Liver (tissue), 9 donors: ENCODE measurements around the gene HIBADH. TPM values are rescaled to one million over a fixed set of nuclear protein-coding genes. Genes with fewer than 3 reads are reported as not detected.

Experiments
- DNase-seq: peaks from one replicate; pipeline ENCODE4 v3.0.0-alpha.2; 2017; ENCODE audit warnings: low spot score
- H3K27ac ChIP-seq, 2 donors: one replicate each; pipeline ENCODE4 v1.7.0; 2013; ENCODE audit warnings: inconsistent platforms in 2 of 2, low read length in 2 of 2, control low read depth in 1 of 2, low read depth in 1 of 2, mild to moderate bottlenecking in 1 of 2
- H3K27me3 ChIP-seq, 4 donors: one replicate each; pipeline versions ENCODE4 v1.6.1 to v1.7.0; 2013; ENCODE audit warnings: low read length in 3 of 4, inconsistent platforms in 1 of 4, mild to moderate bottlenecking in 1 of 4, moderate library complexity in 1 of 4; ENCODE audit not compliant: control insufficient read depth in 4 of 4, insufficient read depth in 4 of 4
- H3K36me3 ChIP-seq, 4 donors: one replicate each; pipeline versions ENCODE4 v1.6.1 to v1.7.0; 2013; ENCODE audit warnings: low read length in 3 of 4, mild to moderate bottlenecking in 3 of 4, low read depth in 1 of 4, moderate library complexity in 1 of 4; ENCODE audit not compliant: control insufficient read depth in 4 of 4, insufficient read depth in 3 of 4
- H3K4me1 ChIP-seq, 4 donors: one replicate each; pipeline versions ENCODE4 v1.6.1 to v1.7.0; 2013; ENCODE audit warnings: low read length in 3 of 4, mild to moderate bottlenecking in 3 of 4, moderate library complexity in 1 of 4; ENCODE audit not compliant: control insufficient read depth in 4 of 4, insufficient read depth in 4 of 4
- H3K4me3 ChIP-seq, 3 donors: one replicate each; pipeline versions ENCODE4 v1.6.1 to v1.7.0; 2013; ENCODE audit warnings: low read length in 3 of 3, control low read depth in 1 of 3, low read depth in 1 of 3, mild to moderate bottlenecking in 1 of 3
- H3K9ac ChIP-seq, 2 donors: one replicate each; pipeline ENCODE4 v1.7.0; 2013; ENCODE audit warnings: low read length in 2 of 2, mild to moderate bottlenecking in 2 of 2, moderate library complexity in 2 of 2, control low read depth in 1 of 2, low read depth in 1 of 2
- H3K9me3 ChIP-seq, 4 donors: one replicate each; pipeline versions ENCODE4 v1.6.1 to v1.7.0; 2013; ENCODE audit warnings: low read length in 3 of 4; ENCODE audit not compliant: control insufficient read depth in 4 of 4
- CTCF ChIP-seq: fragments of 150-350 bp; IDR thresholded peaks from 2 replicates; pipeline ENCODE4 v1.5.1; 2017; ENCODE audit warnings: improper control_type of control experiment, low read depth, low read length; ENCODE audit not compliant: missing input control
- EGR1 ChIP-seq, 2 donors: IDR thresholded peaks; 2 replicates each; pipeline ENCODE4 v1.6.1; 2016 to 2018; ENCODE audit warnings: antibody characterized with exemption in 2 of 2, low read depth in 2 of 2
- FOXA1 ChIP-seq: IDR thresholded peaks from 2 replicates; pipeline ENCODE4 v1.6.1; 2016; ENCODE audit warnings: antibody characterized with exemption
- FOXA2 ChIP-seq: IDR thresholded peaks from 2 replicates; pipeline ENCODE4 v1.6.1; 2016; ENCODE audit warnings: antibody characterized with exemption
- GABPA ChIP-seq, 2 donors: IDR thresholded peaks in 1 of 2; conservative IDR thresholded peaks in 1 of 2; 2 replicates each; pipeline ENCODE4 v1.6.1; 2016; ENCODE audit warnings: antibody characterized with exemption in 2 of 2, mild to moderate bottlenecking in 1 of 2, moderate library complexity in 1 of 2
- HNF4A ChIP-seq, 2 donors: conservative IDR thresholded peaks; 2 replicates each; pipeline ENCODE4 v1.6.1; 2016; ENCODE audit warnings: antibody characterized with exemption in 2 of 2, mild to moderate bottlenecking in 2 of 2
- HNF4G ChIP-seq: IDR thresholded peaks from 2 replicates; pipeline ENCODE4 v1.6.1; 2016; ENCODE audit warnings: antibody characterized with exemption
- JUND ChIP-seq, 2 donors: IDR thresholded peaks; 2 replicates each; pipeline ENCODE4 v1.6.1; 2016; ENCODE audit warnings: antibody characterized with exemption in 2 of 2
- NR2F2 ChIP-seq: IDR thresholded peaks from 2 replicates; pipeline ENCODE4 v1.6.1; 2016; ENCODE audit warnings: antibody characterized with exemption
- RAD21 ChIP-seq, 2 donors: IDR thresholded peaks; 2 replicates each; pipeline ENCODE4 v1.6.1; 2016; ENCODE audit warnings: antibody characterized with exemption in 2 of 2, mild to moderate bottlenecking in 2 of 2
- REST ChIP-seq: IDR thresholded peaks from 2 replicates; pipeline ENCODE4 v1.6.1; 2016; ENCODE audit warnings: antibody characterized with exemption, mild to moderate bottlenecking
- RXRA ChIP-seq, 2 donors: IDR thresholded peaks; 2 replicates each; pipeline ENCODE4 v1.6.1; 2017 to 2018; ENCODE audit warnings: antibody characterized with exemption in 2 of 2, mild to moderate bottlenecking in 1 of 2
- SP1 ChIP-seq: IDR thresholded peaks from 2 replicates; pipeline ENCODE4 v1.6.1; 2018; ENCODE audit warnings: antibody characterized with exemption, mild to moderate bottlenecking
- TAF1 ChIP-seq: conservative IDR thresholded peaks from 2 replicates; pipeline ENCODE4 v1.6.1; 2016; ENCODE audit warnings: antibody characterized with exemption, mild to moderate bottlenecking
- YY1 ChIP-seq: IDR thresholded peaks from 2 replicates; pipeline ENCODE4 v1.6.1; 2016; ENCODE audit warnings: antibody characterized with exemption, mild to moderate bottlenecking
- WGBS: extraction: QIAGEN DNeasy Blood & Tissue Kit; methylation state at CpG from one replicate; pipeline ENCODE4 v1.1.7; 2013; 5-methylcytosine and 5-hydroxymethylcytosine counted together
- polyA plus RNA-seq, 2 donors: library from polyadenylated mRNA; stranded (reverse) in 1 of 2; unstranded in 1 of 2; fragments of 200-250 nt in 1 of 2; fragments of >200 nt in 1 of 2; fragmentation: Nextera tagmentation in 1 of 2; extraction: Ambion mirVana in 1 of 2; gene quantifications; one replicate each; pipeline versions ENCODE4 v1.2.1 to v1.2.3, GENCODE V29; 2013 to 2015
- total RNA-seq, 2 donors: library from RNA; depleted of rRNA; stranded (reverse); fragments of >200 nt; gene quantifications; one replicate each; pipeline ENCODE4 v1.2.3, GENCODE V29; 2014
- TF ChIP-seq, protein P1 (sequence below): IDR thresholded peaks from 2 replicates; pipeline ENCODE4 v1.6.1; 2016; ENCODE audit warnings: antibody characterized with exemption
- TF ChIP-seq, protein P2 (sequence below): IDR thresholded peaks from 2 replicates; pipeline ENCODE4 v1.6.1; 2016; ENCODE audit warnings: antibody characterized with exemption
- TF ChIP-seq, protein P3 (sequence below): IDR thresholded peaks from 2 replicates; pipeline ENCODE4 v1.6.1; 2016; ENCODE audit warnings: antibody characterized with exemption
- donor health status: healthy.
- donor health status: healthy.
- donor health status: healthy.
- donor health status: healthy.
- donor health status: healthy.

The HIBADH gene
- total and polyA plus RNA-seq, 4 donors: 27.7 to 78.9 (median 58.2) TPM

- WGBS: 94% methylated on average over 1 of the region's 1 CpG
- no peak overlapping the region for H3K4me3 ChIP-seq
- TF ChIP-seq, protein P1, sequence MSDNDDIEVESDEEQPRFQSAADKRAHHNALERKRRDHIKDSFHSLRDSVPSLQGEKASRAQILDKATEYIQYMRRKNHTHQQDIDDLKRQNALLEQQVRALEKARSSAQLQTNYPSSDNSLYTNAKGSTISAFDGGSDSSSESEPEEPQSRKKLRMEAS: no peak
- TF ChIP-seq RAD21 (IDR thresholded peaks at IDR 0.05) (no peak), REST (no peak), GABPA (IDR thresholded peaks at IDR 0.05 in 1 of 2, conservative IDR thresholded peaks at IDR 0.05 in 1 of 2) (no peak), NR2F2 (no peak), JUND (IDR thresholded peaks at IDR 0.05) (no peak), FOXA1 (no peak), CTCF (no peak), SP1 (no peak), RXRA (IDR thresholded peaks at IDR 0.05) (no peak), YY1 (no peak), HNF4G (no peak), FOXA2 (no peak), HNF4A (conservative IDR thresholded peaks at IDR 0.05) (no peak), EGR1 (IDR thresholded peaks at IDR 0.05; ENCODE audit: low read depth in 2 of 2) (no peak), TAF1 (no peak)
- TF ChIP-seq, protein P2, sequence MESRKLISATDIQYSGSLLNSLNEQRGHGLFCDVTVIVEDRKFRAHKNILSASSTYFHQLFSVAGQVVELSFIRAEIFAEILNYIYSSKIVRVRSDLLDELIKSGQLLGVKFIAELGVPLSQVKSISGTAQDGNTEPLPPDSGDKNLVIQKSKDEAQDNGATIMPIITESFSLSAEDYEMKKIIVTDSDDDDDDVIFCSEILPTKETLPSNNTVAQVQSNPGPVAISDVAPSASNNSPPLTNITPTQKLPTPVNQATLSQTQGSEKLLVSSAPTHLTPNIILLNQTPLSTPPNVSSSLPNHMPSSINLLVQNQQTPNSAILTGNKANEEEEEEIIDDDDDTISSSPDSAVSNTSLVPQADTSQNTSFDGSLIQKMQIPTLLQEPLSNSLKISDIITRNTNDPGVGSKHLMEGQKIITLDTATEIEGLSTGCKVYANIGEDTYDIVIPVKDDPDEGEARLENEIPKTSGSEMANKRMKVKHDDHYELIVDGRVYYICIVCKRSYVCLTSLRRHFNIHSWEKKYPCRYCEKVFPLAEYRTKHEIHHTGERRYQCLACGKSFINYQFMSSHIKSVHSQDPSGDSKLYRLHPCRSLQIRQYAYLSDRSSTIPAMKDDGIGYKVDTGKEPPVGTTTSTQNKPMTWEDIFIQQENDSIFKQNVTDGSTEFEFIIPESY: no peak
- TF ChIP-seq, protein P3, sequence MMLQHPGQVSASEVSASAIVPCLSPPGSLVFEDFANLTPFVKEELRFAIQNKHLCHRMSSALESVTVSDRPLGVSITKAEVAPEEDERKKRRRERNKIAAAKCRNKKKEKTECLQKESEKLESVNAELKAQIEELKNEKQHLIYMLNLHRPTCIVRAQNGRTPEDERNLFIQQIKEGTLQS: no peak
- H3K27me3 ChIP-seq: no peaks in the 10 kb centered on the region
- DNase-seq: no peak
- no peak overlapping the region for H3K27ac ChIP-seq
- no peak overlapping the region for H3K9ac ChIP-seq
- no peaks in the 10 kb centered on the region for H3K4me1 ChIP-seq
- H3K9me3 ChIP-seq: no peaks in the 10 kb centered on the region
- no peaks in the 10 kb centered on the region for H3K36me3 ChIP-seq
Observed at GRCh38 chr7:27703181-27703580, 40.5 kb upstream of the HIBADH start.

DNA sequence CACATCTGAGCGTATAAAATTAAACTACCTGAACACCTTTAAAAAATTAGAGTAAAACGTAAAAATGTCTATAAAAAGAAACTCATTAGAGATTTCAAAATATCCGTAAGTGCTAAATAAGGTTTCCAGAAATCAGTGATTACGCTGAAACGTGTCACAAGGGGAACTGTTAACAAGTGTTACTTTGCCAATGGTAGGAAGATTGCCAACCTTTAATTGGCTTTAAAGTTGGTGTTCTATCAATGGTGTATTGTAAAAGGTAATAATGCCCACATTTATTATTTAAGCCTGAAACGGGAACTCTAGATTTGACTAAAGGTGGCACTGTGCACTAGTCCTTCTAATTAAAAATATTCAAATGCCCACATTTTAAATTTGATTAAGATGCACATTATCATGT lies 37.8 kb upstream of the HIBADH start:
- no peak overlapping the region for H3K4me3 ChIP-seq
- no peaks in the 10 kb centered on the region for H3K36me3 ChIP-seq
- no peaks in the 10 kb centered on the region for H3K9me3 ChIP-seq
- no peaks in the 10 kb centered on the region for H3K27me3 ChIP-seq
- no peak overlapping the region for H3K27ac ChIP-seq
- H3K9ac ChIP-seq: no peak overlapping the region
- no peaks in the 10 kb centered on the region for H3K4me1 ChIP-seq
- WGBS: 86% methylated on average over 6 of the region's 6 CpGs
- no peak for DNase-seq
- TF ChIP-seq TAF1 (no peak), RAD21 (IDR thresholded peaks at IDR 0.05) (no peak), SP1 (no peak), GABPA (IDR thresholded peaks at IDR 0.05 in 1 of 2, conservative IDR thresholded peaks at IDR 0.05 in 1 of 2) (no peak), HNF4A (conservative IDR thresholded peaks at IDR 0.05) (no peak), EGR1 (IDR thresholded peaks at IDR 0.05; ENCODE audit: low read depth in 2 of 2) (no peak), YY1 (no peak), REST (no peak), CTCF (no peak), HNF4G (no peak)
- TF ChIP-seq, protein P3: no peak
